Glutamatergic neuron (in vitro differentiated cells): ENCODE results near the gene GLDC. TPM values are rescaled to one million over a fixed set of nuclear protein-coding genes. Genes with fewer than 3 reads are reported as not detected.

ENCODE experiments used
- DNase-seq: peaks from one replicate; pipeline ENCODE4 v3.0.0; 2022
- H3K27ac Mint-ChIP-seq: one replicate; pipeline ENCODE4 v1.8.0; 2020; ENCODE audit warnings: mild to moderate bottlenecking, mixed read lengths, inconsistent platforms; ENCODE audit not compliant: unreplicated experiment
- H3K27me3 Mint-ChIP-seq: one replicate; pipeline ENCODE4 v1.8.0; 2020; ENCODE audit warnings: mild to moderate bottlenecking, moderate library complexity, mixed read lengths, inconsistent platforms; ENCODE audit not compliant: unreplicated experiment
- H3K36me3 Mint-ChIP-seq: one replicate; pipeline ENCODE4 v1.8.0; 2020; ENCODE audit warnings: mild to moderate bottlenecking, mixed read lengths, inconsistent platforms; ENCODE audit not compliant: unreplicated experiment
- H3K4me1 Mint-ChIP-seq: one replicate; pipeline ENCODE4 v1.8.0; 2020; ENCODE audit warnings: mild to moderate bottlenecking, low read depth, mixed read lengths, inconsistent platforms; ENCODE audit not compliant: unreplicated experiment
- H3K4me3 Mint-ChIP-seq: one replicate; pipeline ENCODE4 v1.8.0; 2020; ENCODE audit warnings: mild to moderate bottlenecking, mixed read lengths, inconsistent platforms; ENCODE audit not compliant: unreplicated experiment
- H3K9me3 Mint-ChIP-seq: one replicate; pipeline ENCODE4 v1.8.0; 2020; ENCODE audit warnings: mild to moderate bottlenecking, moderate library complexity, mixed read lengths, inconsistent platforms; ENCODE audit not compliant: unreplicated experiment
- CTCF ChIP-seq: fragments of 200-600 bp; sonication (generic); IDR thresholded peaks from one replicate; pipeline ENCODE4 v1.5.0; 2021; ENCODE audit not compliant: partially characterized antibody, unreplicated experiment
- total RNA-seq: library from RNA; stranded (reverse); fragmentation: NEBNext Ultra II Directional; extraction: Animal tissue kit (Norgen Biotek cat#: 25700); gene quantifications from one replicate; pipeline ENCODE4 v1.2.1, GENCODE V29; 2021; ENCODE audit not compliant: unreplicated experiment

The GLDC gene
- total RNA-seq, 1 donor from 2014 or later: 42.9 TPM

GRCh38 chr9:6525326-6526045, 120.0 kb downstream of the GLDC start:
- H3K4me1 Mint-ChIP-seq: no peaks in the 10 kb centered on the region
- peaks cover 5% of the 10 kb centered on the region for H3K9me3 Mint-ChIP-seq
- H3K27ac Mint-ChIP-seq: no peak overlapping the region
- TF ChIP-seq CTCF: no peak
- H3K27me3 Mint-ChIP-seq: no peaks in the 10 kb centered on the region
- peaks cover 11% of the 10 kb centered on the region for H3K36me3 Mint-ChIP-seq
- no peak overlapping the region for H3K4me3 Mint-ChIP-seq
- DNase-seq: no peak

GRCh38 chr9:6522263-6522662, 123.3 kb downstream of the GLDC start:
- Mint-ChIP-seq H3K27me3 (no peaks in the 10 kb centered on the region), H3K36me3 (peaks cover 11% of the 10 kb centered on the region)

GRCh38 chr9:6512085-6512657, 133.4 kb downstream of the GLDC start:
- Mint-ChIP-seq H3K36me3 (no peaks in the 10 kb centered on the region), H3K27me3 (no peaks in the 10 kb centered on the region), H3K9me3 (no peaks in the 10 kb centered on the region), H3K4me1 (no peaks in the 10 kb centered on the region), H3K4me3 (no peak overlapping the region), H3K27ac (no peak overlapping the region)
- no peak for TF ChIP-seq CTCF
- DNase-seq: no peak

More at GRCh38 chr9:6522263-6522662, 123.3 kb downstream of the GLDC start:
- H3K4me1 Mint-ChIP-seq: no peaks in the 10 kb centered on the region
- H3K27ac Mint-ChIP-seq: no peak overlapping the region
- H3K4me3 Mint-ChIP-seq: no peak overlapping the region
- DNase-seq: no peak
- H3K9me3 Mint-ChIP-seq: peaks cover 5% of the 10 kb centered on the region
- TF ChIP-seq CTCF: no peak

GRCh38 chr9:6506571-6506970, 139.0 kb downstream of the GLDC start:
- peaks cover 2% of the 10 kb centered on the region for H3K9me3 Mint-ChIP-seq

More at GRCh38 chr9:6506571-6506970, 139.0 kb downstream of the GLDC start:
- TF ChIP-seq CTCF: no peak
- Mint-ChIP-seq H3K36me3 (no peaks in the 10 kb centered on the region), H3K4me3 (no peak overlapping the region), H3K27me3 (peaks cover 1% of the 10 kb centered on the region), H3K27ac (no peak overlapping the region), H3K4me1 (no peaks in the 10 kb centered on the region)
- DNase-seq: no peak
